B cell (primary cell): ENCODE results near the gene ITPKB. TPM values are rescaled to one million over a fixed set of nuclear protein-coding genes. Genes with fewer than 3 reads are reported as not detected.

Source experiments
- ATAC-seq: fragments of 200-7000 bp; cut with Tn5 transposase; one replicate; pipeline ENCODE4 v1.10.0; 2021; ENCODE audit warnings: low read depth, mild to moderate bottlenecking, moderate number of reproducible peaks, moderate library complexity
- CTCF ChIA-PET: fragments of 350-600 bp; sonication (Branson Sonifier 250); formaldehyde crosslinking; loops from one replicate; lab custom pipeline; 2021; ENCODE audit warnings: antibody characterized with exemption, inconsistent platforms; lab: Charles Lee
- POLR2A ChIA-PET: fragments of 350-600 bp; sonication (Branson Sonifier 250); formaldehyde crosslinking; loops from one replicate; lab custom pipeline; 2021; ENCODE audit warnings: antibody characterized with exemption; lab: Charles Lee
- DNase-seq: peaks from one replicate; pipeline ENCODE4 v3.0.0; 2013
- H2AFZ ChIP-seq: 2 replicates; pipeline ENCODE4 v1.6.1; 2012; ENCODE audit warnings: mild to moderate bottlenecking, low read depth, low read length; ENCODE audit not compliant: insufficient read depth, poor library complexity, severe bottlenecking
- H3K27ac ChIP-seq, 2 donors: 1 replicate in 1 of 2; 2 replicates in 1 of 2; pipeline ENCODE4 v1.5.1; 2012 to 2013; ENCODE audit warnings: low read length in 2 of 2, mild to moderate bottlenecking in 2 of 2, moderate library complexity in 1 of 2
- H3K27me3 ChIP-seq, 4 experiments: fragments of 200-600 bp in 1 of 4; sonication (generic) in 1 of 4; replicated peaks in 1 of 4; 1 replicate in 2 of 4; 2 replicates in 2 of 4; pipeline versions ENCODE4 v1.6.1 to v1.7.0; 2013 to 2016; ENCODE audit warnings: low read length in 3 of 4, mild to moderate bottlenecking in 2 of 4, mixed read lengths in 1 of 4, moderate library complexity in 1 of 4; ENCODE audit not compliant: insufficient read depth in 4 of 4, control insufficient read depth in 3 of 4; ENCODE audit errors: control extremely low read depth in 1 of 4
- H3K36me3 ChIP-seq, 2 experiments: replicated peaks in 1 of 2; 1 replicate in 1 of 2; 2 replicates in 1 of 2; pipeline versions ENCODE4 v1.6.1 to v1.7.1; 2013; ENCODE audit warnings: low read length in 1 of 2; ENCODE audit not compliant: insufficient read depth in 2 of 2, control insufficient read depth in 1 of 2; ENCODE audit errors: control extremely low read depth in 1 of 2, extremely low read depth in 1 of 2
- H3K4me1 ChIP-seq, 2 donors: fragments of 200-600 bp in 1 of 2; sonication (generic) in 1 of 2; 1 replicate in 1 of 2; 2 replicates in 1 of 2; pipeline versions ENCODE4 v1.5.1 to v1.6.1; 2013 to 2017; ENCODE audit warnings: low read length in 2 of 2; ENCODE audit not compliant: control insufficient read depth in 2 of 2, insufficient read depth in 2 of 2
- H3K4me2 ChIP-seq: replicated peaks from 2 replicates; pipeline ENCODE3; 2012; ENCODE audit warnings: mild to moderate bottlenecking, low read depth, low read length; ENCODE audit not compliant: poor library complexity, severe bottlenecking
- H3K4me3 ChIP-seq, 5 experiments: fragments of 200-600 bp in 1 of 5; sonication (generic) in 1 of 5; 1 replicate in 3 of 5; 2 replicates in 2 of 5; pipeline versions ENCODE4 v1.5.1 to v1.7.0; 2011 to 2016; ENCODE audit warnings: low read length in 4 of 5, mild to moderate bottlenecking in 4 of 5, low read depth in 2 of 5, control low read depth in 1 of 5, moderate library complexity in 1 of 5; ENCODE audit not compliant: insufficient read depth in 1 of 5; ENCODE audit errors: control extremely low read depth in 1 of 5, extremely low read depth in 1 of 5
- H3K79me2 ChIP-seq: fragments of 200-600 bp; sonication (generic); one replicate; pipeline ENCODE4 v1.6.0; 2016; ENCODE audit warnings: low read length; ENCODE audit not compliant: control insufficient read depth, insufficient read depth
- H3K9ac ChIP-seq: fragments of 200-600 bp; sonication (generic); 2 replicates; pipeline ENCODE4 v1.6.1; 2017; ENCODE audit warnings: mild to moderate bottlenecking, low read length, moderate library complexity
- H3K9me3 ChIP-seq, 3 donors: one replicate each; pipeline versions ENCODE4 v1.6.1 to v1.7.1; 2013; ENCODE audit warnings: low read length in 2 of 3; ENCODE audit not compliant: control insufficient read depth in 2 of 3, insufficient read depth in 1 of 3; ENCODE audit errors: control extremely low read depth in 1 of 3
- H4K20me1 ChIP-seq: 2 replicates; pipeline ENCODE4 v1.6.0; 2012; ENCODE audit warnings: mild to moderate bottlenecking, low read length; ENCODE audit not compliant: insufficient read depth, control insufficient read depth, poor library complexity, severe bottlenecking
- H3K27ac Mint-ChIP-seq: one replicate; pipeline ENCODE4 v1.8.0; 2021; ENCODE audit warnings: mixed read lengths
- H3K27me3 Mint-ChIP-seq: one replicate; pipeline ENCODE4 v1.8.0; 2021; ENCODE audit warnings: mixed read lengths
- H3K4me1 Mint-ChIP-seq: one replicate; pipeline ENCODE4 v1.8.0; 2021; ENCODE audit warnings: mixed read lengths
- H3K4me3 Mint-ChIP-seq: one replicate; pipeline ENCODE4 v1.8.0; 2021; ENCODE audit warnings: mixed read lengths
- H3K9me3 Mint-ChIP-seq: one replicate; pipeline ENCODE4 v1.8.0; 2022; ENCODE audit warnings: mixed read lengths; ENCODE audit not compliant: insufficient read depth
- EZH2 ChIP-seq: IDR thresholded peaks from 2 replicates; pipeline ENCODE4 v1.6.1; 2012; ENCODE audit warnings: borderline replicate concordance, low read depth, mild to moderate bottlenecking, moderate library complexity, low read length; ENCODE audit not compliant: insufficient read depth, poor library complexity, severe bottlenecking
- WGBS: methylation state at CpG from one replicate; pipeline ENCODE4 v1.1.5; 2013; ENCODE audit warnings: missing lambda C conversion rate; ENCODE audit not compliant: insufficient coverage; 5-methylcytosine and 5-hydroxymethylcytosine counted together
- intact Hi-C: fragments of 100-400 bp; cut with micrococcal nuclease; formaldehyde crosslinking; loops from one replicate; pipeline ENCODE4 v1.10.0; 2022
- polyA plus RNA-seq: library from polyadenylated mRNA; depleted of rRNA; stranded (reverse); fragments of >200 nt; gene quantifications from 2 replicates; pipeline ENCODE4 v1.2.3, GENCODE V29; 2012
- total RNA-seq, 2 donors: library from RNA; stranded (reverse); fragments of 120-200 nt in 1 of 2; gene quantifications; 1 replicate in 1 of 2; 2 replicates in 1 of 2; pipeline versions ENCODE4 v1.2.3 to v1.2.4, GENCODE V29; 2013 to 2022
- TF ChIP-seq, protein P1 (sequence below): fragments of 200-600 bp; IDR thresholded peaks from one replicate; pipeline ENCODE4 v1.8.0; 2022; ENCODE audit warnings: antibody characterized with exemption, mild to moderate bottlenecking

ITPKB gene
- total and polyA plus RNA-seq, 2 donors (not counting 1 experiment from before 2014, with no cell fraction given): 21.8 to 93.5 TPM

DNA sequence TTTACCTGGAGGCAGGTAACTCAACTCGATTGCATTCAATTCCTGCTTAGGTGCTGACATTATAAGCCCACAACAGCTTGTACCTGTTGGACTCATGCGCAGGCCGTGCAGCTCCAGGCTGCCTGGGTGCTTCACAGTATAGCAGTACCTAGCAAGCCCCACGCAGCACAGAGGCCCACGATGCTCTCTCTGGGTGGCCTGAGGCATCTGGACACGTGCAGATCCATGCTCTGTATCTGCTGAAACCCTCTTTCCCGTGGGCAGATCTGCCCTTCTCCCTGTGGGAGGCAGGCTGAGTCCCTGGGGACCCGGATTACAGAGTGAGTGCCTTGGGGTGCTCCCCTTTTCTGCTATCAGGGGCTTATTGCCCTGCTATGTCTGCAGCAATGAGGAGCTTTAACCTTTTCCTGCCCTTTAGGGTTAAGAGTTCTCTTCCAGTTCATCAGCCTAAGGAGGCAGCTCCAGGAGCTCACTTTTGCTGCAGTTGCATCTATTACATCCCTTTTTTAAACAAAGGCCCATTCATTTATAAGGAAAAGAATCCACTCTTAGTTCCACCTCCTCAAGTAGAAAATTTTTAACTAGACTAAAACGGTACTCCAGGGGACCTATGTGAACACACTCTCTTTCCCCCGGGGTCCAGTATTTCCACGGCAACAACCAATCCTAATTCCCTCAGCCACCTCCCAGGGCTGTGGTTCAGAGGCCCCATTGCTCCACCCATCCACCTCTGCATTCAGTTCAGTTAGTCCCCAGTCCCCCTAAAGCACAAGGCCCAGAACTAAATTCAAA is 19.3 kb downstream of the ITPKB start:
- peaks cover 32% of the 10 kb centered on the region for H4K20me1 ChIP-seq
- no peaks in the 10 kb centered on the region for H3K27me3 Mint-ChIP-seq

More for the DNA sequence above, 19.3 kb downstream of the ITPKB start:
- no peak for ATAC-seq
- WGBS: 75% methylated on average over 10 of the region's 11 CpGs
- TF ChIP-seq EZH2: no peak
- TF ChIP-seq, protein P1, sequence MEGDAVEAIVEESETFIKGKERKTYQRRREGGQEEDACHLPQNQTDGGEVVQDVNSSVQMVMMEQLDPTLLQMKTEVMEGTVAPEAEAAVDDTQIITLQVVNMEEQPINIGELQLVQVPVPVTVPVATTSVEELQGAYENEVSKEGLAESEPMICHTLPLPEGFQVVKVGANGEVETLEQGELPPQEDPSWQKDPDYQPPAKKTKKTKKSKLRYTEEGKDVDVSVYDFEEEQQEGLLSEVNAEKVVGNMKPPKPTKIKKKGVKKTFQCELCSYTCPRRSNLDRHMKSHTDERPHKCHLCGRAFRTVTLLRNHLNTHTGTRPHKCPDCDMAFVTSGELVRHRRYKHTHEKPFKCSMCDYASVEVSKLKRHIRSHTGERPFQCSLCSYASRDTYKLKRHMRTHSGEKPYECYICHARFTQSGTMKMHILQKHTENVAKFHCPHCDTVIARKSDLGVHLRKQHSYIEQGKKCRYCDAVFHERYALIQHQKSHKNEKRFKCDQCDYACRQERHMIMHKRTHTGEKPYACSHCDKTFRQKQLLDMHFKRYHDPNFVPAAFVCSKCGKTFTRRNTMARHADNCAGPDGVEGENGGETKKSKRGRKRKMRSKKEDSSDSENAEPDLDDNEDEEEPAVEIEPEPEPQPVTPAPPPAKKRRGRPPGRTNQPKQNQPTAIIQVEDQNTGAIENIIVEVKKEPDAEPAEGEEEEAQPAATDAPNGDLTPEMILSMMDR: no peak
- Histone ChIP-seq H3K27me3 (no peaks in the 10 kb centered on the region), H3K4me1 (peaks cover 38 to 55% of the 10 kb centered on the region in 2 donors), H3K9ac (no peak overlapping the region), H3K36me3 (peaks cover 0 to 41% of the 10 kb centered on the region in 2 experiments), H3K79me2 (peaks cover 99% of the 10 kb centered on the region), H2AFZ (no peak overlapping the region), H3K9me3 (no peaks in the 10 kb centered on the region), H3K4me3 (no peak overlapping the region), H3K4me2 (no peak overlapping the region), H3K27ac (peak overlapping the region in 1 of 2 donors; percentile 52)
- Mint-ChIP-seq H3K27ac (peak overlapping the region; percentile 53), H3K4me1 (peaks cover 67% of the 10 kb centered on the region), H3K4me3 (no peak overlapping the region), H3K9me3 (no peaks in the 10 kb centered on the region)
- intact Hi-C loops: no loop called here
- POLR2A ChIA-PET: interaction anchor here (0.6 kb wide), 1 partner anchor 9 kb away, joined by 3 read pairs; no protein-coding TSS in a partner anchor
- no peak for DNase-seq
- CTCF ChIA-PET: no interaction called here
